Measurements from ENCODE around the gene BCAR3.

Gene BCAR3

DNA sequence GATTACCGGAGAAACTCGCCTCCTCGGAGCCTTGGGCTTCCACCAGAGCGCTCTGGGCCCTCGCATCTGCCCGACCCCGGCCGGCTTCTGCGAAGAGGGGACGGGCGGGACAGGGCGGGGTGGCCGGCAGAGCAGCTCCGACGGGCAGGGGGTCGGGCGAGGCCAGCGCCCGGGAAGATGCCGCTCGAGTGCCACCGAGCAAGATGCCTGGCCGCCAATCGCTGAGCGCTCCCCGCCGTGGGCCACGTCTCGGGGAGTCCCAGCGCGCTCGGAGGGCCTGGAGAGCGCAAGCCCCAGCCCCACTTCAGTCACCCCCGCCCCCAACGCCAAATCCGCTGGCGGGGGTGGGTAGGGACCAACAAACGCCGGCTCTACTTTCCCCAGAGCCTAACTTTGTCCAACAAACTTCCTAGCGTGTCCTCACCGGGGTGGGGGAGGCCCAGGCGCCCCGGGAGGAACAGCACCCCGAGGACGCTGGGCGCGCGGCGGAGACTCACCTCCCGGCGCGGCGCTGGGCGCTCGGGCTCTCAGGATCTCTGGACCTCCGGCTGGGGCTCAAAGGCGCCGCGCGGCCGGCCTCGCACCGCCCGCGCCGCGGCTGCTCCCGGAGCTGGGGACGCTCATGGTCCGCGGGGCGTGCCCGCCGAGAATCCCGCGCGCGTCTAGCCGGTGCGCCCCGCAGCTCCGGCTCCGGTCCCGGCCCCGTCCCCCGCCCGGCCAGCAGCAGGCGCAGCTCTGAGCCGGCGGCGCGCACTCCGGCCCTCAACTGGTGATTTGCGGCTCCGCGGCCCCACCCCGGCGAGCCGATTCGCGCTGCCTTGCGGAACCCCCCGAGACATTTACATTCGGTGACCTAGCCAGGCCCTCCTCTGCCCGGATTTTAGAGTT is at the start of gene BCAR3:
Gene BCAR3, minus strand, starts transcription at position 737 of the 888 bp plus-strand sequence. CDS start 6,907 bp downstream, outside the sequence.
- Histone ChIP-seq H3K36me3 (ENCODE audit: control insufficient read depth in 1 of 2, insufficient read depth in 2 of 2, low read length in 2 of 2) (no peaks in the 10 kb centered on the region), H3K27me3 (ENCODE audit: low read depth, low read length) (no peaks in the 10 kb centered on the region), H3K9me3 (ENCODE audit: control insufficient read depth in 1 of 2, low read length in 2 of 2) (no peaks in the 10 kb centered on the region), H3K4me1 (ENCODE audit: control insufficient read depth in 1 of 2, insufficient read depth in 2 of 2, low read length in 2 of 2) (peaks cover 3 to 9% of the 10 kb centered on the region in 2 donors), H3K27ac (ENCODE audit: low read length) (peak within 1 kb of the TSS; percentile 70), H3K4me3 (ENCODE audit: low read depth in 1 of 2, low read length in 2 of 2) (peak within 1 kb of the TSS; percentile 77 to 81)

GRCh38 chr1:93730621-93731020 is 49.0 kb upstream of the BCAR3 start:
- H3K27me3 ChIP-seq (ENCODE audit: low read depth, low read length), result no peaks in the 10 kb centered on the region
- no peaks in the 10 kb centered on the region for H3K4me1 ChIP-seq (ENCODE audit: control insufficient read depth in 1 of 2, insufficient read depth in 2 of 2, low read length in 2 of 2)
- no peaks in the 10 kb centered on the region for H3K36me3 ChIP-seq (ENCODE audit: control insufficient read depth in 1 of 2, insufficient read depth in 2 of 2, low read length in 2 of 2)
- H3K27ac ChIP-seq (ENCODE audit: low read length), result no peak overlapping the region
- no peaks in the 10 kb centered on the region for H3K9me3 ChIP-seq (ENCODE audit: control insufficient read depth in 1 of 2, low read length in 2 of 2)
- H3K4me3 ChIP-seq (ENCODE audit: low read depth in 1 of 2, low read length in 2 of 2), result no peak overlapping the region

- Histone ChIP-seq H3K36me3 (ENCODE audit: control insufficient read depth in 1 of 2, insufficient read depth in 2 of 2, low read length in 2 of 2) (no peaks in the 10 kb centered on the region), H3K9me3 (ENCODE audit: control insufficient read depth in 1 of 2, low read length in 2 of 2) (no peaks in the 10 kb centered on the region), H3K4me3 (ENCODE audit: low read depth in 1 of 2, low read length in 2 of 2) (no peak overlapping the region), H3K27ac (ENCODE audit: low read length) (no peak overlapping the region), H3K4me1 (ENCODE audit: control insufficient read depth in 1 of 2, insufficient read depth in 2 of 2, low read length in 2 of 2) (no peaks in the 10 kb centered on the region), H3K27me3 (ENCODE audit: low read depth, low read length) (no peaks in the 10 kb centered on the region)
Observed at GRCh38 chr1:93729906-93730305, 48.3 kb upstream of the BCAR3 start.

DNA sequence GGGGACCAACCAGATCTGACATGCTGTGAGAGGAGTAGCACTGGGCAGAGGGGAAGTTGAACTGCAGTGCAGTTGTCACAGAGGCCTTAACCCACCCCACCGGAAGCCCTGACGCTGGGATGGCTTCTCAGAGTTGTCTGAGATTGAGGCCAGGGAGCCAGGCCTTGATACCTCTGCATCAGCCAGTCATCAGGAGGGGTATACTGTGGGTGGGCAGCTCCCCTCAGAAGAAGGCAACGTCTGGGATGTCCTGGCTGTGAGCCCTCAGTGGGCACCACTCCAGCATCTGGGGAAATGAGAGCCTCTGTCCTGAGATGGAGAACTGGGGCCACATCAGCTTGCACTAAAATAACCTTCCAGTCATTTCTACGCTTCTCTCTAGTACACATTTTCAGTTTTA is 47.9 kb upstream of the BCAR3 start:
- Histone ChIP-seq H3K4me1 (ENCODE audit: control insufficient read depth in 1 of 2, insufficient read depth in 2 of 2, low read length in 2 of 2) (no peaks in the 10 kb centered on the region), H3K36me3 (ENCODE audit: control insufficient read depth in 1 of 2, insufficient read depth in 2 of 2, low read length in 2 of 2) (no peaks in the 10 kb centered on the region), H3K9me3 (ENCODE audit: control insufficient read depth in 1 of 2, low read length in 2 of 2) (no peaks in the 10 kb centered on the region), H3K27ac (ENCODE audit: low read length) (no peak overlapping the region), H3K4me3 (ENCODE audit: low read depth in 1 of 2, low read length in 2 of 2) (no peak overlapping the region), H3K27me3 (ENCODE audit: low read depth, low read length) (no peaks in the 10 kb centered on the region)

- H3K4me3 ChIP-seq (ENCODE audit: low read depth in 1 of 2, low read length in 2 of 2), result no peak overlapping the region
- no peaks in the 10 kb centered on the region for H3K36me3 ChIP-seq (ENCODE audit: control insufficient read depth in 1 of 2, insufficient read depth in 2 of 2, low read length in 2 of 2)
- H3K4me1 ChIP-seq (ENCODE audit: control insufficient read depth in 1 of 2, insufficient read depth in 2 of 2, low read length in 2 of 2), result no peaks in the 10 kb centered on the region
- H3K9me3 ChIP-seq (ENCODE audit: control insufficient read depth in 1 of 2, low read length in 2 of 2), result no peaks in the 10 kb centered on the region
- H3K27me3 ChIP-seq (ENCODE audit: low read depth, low read length), result no peaks in the 10 kb centered on the region
- H3K27ac ChIP-seq (ENCODE audit: low read length), result no peak overlapping the region
Observed at GRCh38 chr1:93728480-93729131, 47.0 kb upstream of the BCAR3 start.

- Histone ChIP-seq H3K36me3 (ENCODE audit: control insufficient read depth in 1 of 2, insufficient read depth in 2 of 2, low read length in 2 of 2) (no peaks in the 10 kb centered on the region), H3K4me1 (ENCODE audit: control insufficient read depth in 1 of 2, insufficient read depth in 2 of 2, low read length in 2 of 2) (peaks cover 0 to 10% of the 10 kb centered on the region in 2 donors), H3K9me3 (ENCODE audit: control insufficient read depth in 1 of 2, low read length in 2 of 2) (no peaks in the 10 kb centered on the region), H3K4me3 (ENCODE audit: low read depth in 1 of 2, low read length in 2 of 2) (no peak overlapping the region), H3K27me3 (ENCODE audit: low read depth, low read length) (no peaks in the 10 kb centered on the region), H3K27ac (ENCODE audit: low read length) (no peak overlapping the region)
Observed at GRCh38 chr1:93723733-93724270, 42.2 kb upstream of the BCAR3 start.

DNA sequence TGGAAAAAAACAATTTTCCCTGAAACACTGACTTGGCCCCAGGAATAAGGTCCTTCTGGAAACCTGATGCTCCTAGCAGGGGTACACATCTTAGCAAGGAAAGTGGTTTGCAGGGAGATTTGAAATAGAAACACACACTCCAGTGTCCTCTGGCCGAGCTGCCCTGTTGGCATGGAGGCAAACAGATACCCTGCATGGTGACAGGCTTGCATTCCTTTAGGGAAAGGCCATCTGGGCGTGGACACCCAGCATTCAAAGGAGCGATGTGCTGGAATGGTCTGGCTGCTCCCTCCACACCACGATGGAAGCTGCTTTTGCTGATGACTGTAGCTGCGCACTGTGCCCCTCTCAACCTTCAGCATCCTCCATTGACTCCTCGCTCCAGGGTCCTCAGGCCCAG is 41.5 kb upstream of the BCAR3 start:
- no peak overlapping the region for H3K4me3 ChIP-seq (ENCODE audit: low read depth in 1 of 2, low read length in 2 of 2)
- no peaks in the 10 kb centered on the region for H3K9me3 ChIP-seq (ENCODE audit: control insufficient read depth in 1 of 2, low read length in 2 of 2)
- no peak overlapping the region for H3K27ac ChIP-seq (ENCODE audit: low read length)
- no peaks in the 10 kb centered on the region for H3K36me3 ChIP-seq (ENCODE audit: control insufficient read depth in 1 of 2, insufficient read depth in 2 of 2, low read length in 2 of 2)
- no peaks in the 10 kb centered on the region for H3K27me3 ChIP-seq (ENCODE audit: low read depth, low read length)
- H3K4me1 ChIP-seq (ENCODE audit: control insufficient read depth in 1 of 2, insufficient read depth in 2 of 2, low read length in 2 of 2), result peaks cover 0 to 10% of the 10 kb centered on the region in 2 donors

DNA sequence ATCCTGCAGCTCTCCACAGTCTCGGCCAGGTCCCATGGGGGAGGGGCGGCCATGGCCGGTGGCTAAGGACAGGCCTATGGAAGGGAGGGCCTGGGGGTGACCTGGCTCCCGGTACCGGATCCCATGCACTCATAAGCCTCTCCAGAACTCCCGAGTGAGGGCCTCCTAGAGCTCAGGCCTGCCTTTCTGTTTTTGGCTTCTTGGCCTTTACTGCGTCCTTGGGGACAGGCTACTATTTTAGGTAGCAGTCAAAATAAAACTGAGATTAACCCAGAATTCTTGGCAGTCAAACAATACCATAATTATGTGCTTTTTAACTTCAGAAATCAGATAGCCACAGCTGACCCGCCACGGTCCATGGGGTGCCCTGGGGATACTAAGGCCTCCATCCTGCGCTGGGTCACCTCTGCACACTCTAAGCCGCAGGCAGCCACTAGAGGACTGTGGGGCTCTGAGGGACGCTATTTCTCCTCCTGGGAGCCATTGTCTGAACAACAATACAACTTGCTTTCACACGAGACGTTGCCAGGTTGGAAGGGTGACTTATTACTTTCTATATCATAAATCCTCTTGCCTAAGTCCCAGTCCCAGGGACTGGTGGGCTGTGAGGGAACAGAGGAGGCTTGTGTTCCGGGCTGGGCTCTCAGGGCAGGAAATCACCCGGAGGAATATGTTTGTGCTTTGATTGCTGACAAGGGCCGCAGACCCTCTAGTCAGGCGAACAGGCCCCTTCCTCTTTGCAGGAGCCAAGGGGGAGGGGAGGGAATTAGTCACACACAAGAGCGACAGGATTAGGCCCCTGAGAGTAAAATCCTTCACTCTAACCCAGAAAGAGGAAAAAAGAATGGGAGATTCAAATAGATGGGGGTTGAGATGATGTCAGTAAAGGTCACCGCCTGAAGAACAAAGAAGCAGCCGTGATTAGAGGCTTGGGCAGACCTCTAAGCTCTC is 40.7 kb upstream of the BCAR3 start:
- Histone ChIP-seq H3K36me3 (ENCODE audit: control insufficient read depth in 1 of 2, insufficient read depth in 2 of 2, low read length in 2 of 2) (no peaks in the 10 kb centered on the region), H3K4me3 (ENCODE audit: low read depth in 1 of 2, low read length in 2 of 2) (no peak overlapping the region), H3K4me1 (ENCODE audit: control insufficient read depth in 1 of 2, insufficient read depth in 2 of 2, low read length in 2 of 2) (peaks cover 0 to 10% of the 10 kb centered on the region in 2 donors), H3K27ac (ENCODE audit: low read length) (peak overlapping the region; percentile 52), H3K27me3 (ENCODE audit: low read depth, low read length) (no peaks in the 10 kb centered on the region), H3K9me3 (ENCODE audit: control insufficient read depth in 1 of 2, low read length in 2 of 2) (no peaks in the 10 kb centered on the region)

- no peaks in the 10 kb centered on the region for H3K9me3 ChIP-seq (ENCODE audit: control insufficient read depth in 1 of 2, low read length in 2 of 2)
- H3K36me3 ChIP-seq (ENCODE audit: control insufficient read depth in 1 of 2, insufficient read depth in 2 of 2, low read length in 2 of 2), result no peaks in the 10 kb centered on the region
- H3K4me3 ChIP-seq (ENCODE audit: low read depth in 1 of 2, low read length in 2 of 2), result no peak overlapping the region
- H3K27ac ChIP-seq (ENCODE audit: low read length), result no peak overlapping the region
- H3K4me1 ChIP-seq (ENCODE audit: control insufficient read depth in 1 of 2, insufficient read depth in 2 of 2, low read length in 2 of 2), result peaks cover 0 to 10% of the 10 kb centered on the region in 2 donors
- no peaks in the 10 kb centered on the region for H3K27me3 ChIP-seq (ENCODE audit: low read depth, low read length)
Observed at GRCh38 chr1:93720956-93721626, 39.5 kb upstream of the BCAR3 start.

GRCh38 chr1:93717640-93718039 is 36.0 kb upstream of the BCAR3 start:
- Histone ChIP-seq H3K4me3 (ENCODE audit: low read depth in 1 of 2, low read length in 2 of 2) (no peak overlapping the region), H3K9me3 (ENCODE audit: control insufficient read depth in 1 of 2, low read length in 2 of 2) (no peaks in the 10 kb centered on the region), H3K27ac (ENCODE audit: low read length) (no peak overlapping the region), H3K27me3 (ENCODE audit: low read depth, low read length) (no peaks in the 10 kb centered on the region), H3K4me1 (ENCODE audit: control insufficient read depth in 1 of 2, insufficient read depth in 2 of 2, low read length in 2 of 2) (peaks cover 0 to 19% of the 10 kb centered on the region in 2 donors), H3K36me3 (ENCODE audit: control insufficient read depth in 1 of 2, insufficient read depth in 2 of 2, low read length in 2 of 2) (no peaks in the 10 kb centered on the region)

All from muscle layer of duodenum (tissue), 2 donors.